Breast epithelium (tissue), 3 donors: Measurements from ENCODE around the gene NCAM2.

Source experiments
- POLR2A ChIP-seq: fragments of 450-650 bp; IDR thresholded peaks from one replicate; pipeline ENCODE4 v1.6.1; 2016; ENCODE audit warnings: antibody characterized with exemption, mild to moderate bottlenecking, moderate library complexity
- POLR2AphosphoS5 ChIP-seq, 3 donors: sonication (generic); formaldehyde crosslinking; IDR thresholded peaks; one replicate each; pipeline ENCODE4 v1.6.1; 2017; ENCODE audit warnings: antibody characterized with exemption in 3 of 3
- TF ChIP-seq, protein P1 (sequence below), 3 donors: fragments of 450-650 bp; IDR thresholded peaks; one replicate each; pipeline ENCODE4 v1.5.1; 2016 to 2017; ENCODE audit warnings: antibody characterized with exemption in 3 of 3, mild to moderate bottlenecking in 3 of 3, moderate library complexity in 3 of 3

DNA sequence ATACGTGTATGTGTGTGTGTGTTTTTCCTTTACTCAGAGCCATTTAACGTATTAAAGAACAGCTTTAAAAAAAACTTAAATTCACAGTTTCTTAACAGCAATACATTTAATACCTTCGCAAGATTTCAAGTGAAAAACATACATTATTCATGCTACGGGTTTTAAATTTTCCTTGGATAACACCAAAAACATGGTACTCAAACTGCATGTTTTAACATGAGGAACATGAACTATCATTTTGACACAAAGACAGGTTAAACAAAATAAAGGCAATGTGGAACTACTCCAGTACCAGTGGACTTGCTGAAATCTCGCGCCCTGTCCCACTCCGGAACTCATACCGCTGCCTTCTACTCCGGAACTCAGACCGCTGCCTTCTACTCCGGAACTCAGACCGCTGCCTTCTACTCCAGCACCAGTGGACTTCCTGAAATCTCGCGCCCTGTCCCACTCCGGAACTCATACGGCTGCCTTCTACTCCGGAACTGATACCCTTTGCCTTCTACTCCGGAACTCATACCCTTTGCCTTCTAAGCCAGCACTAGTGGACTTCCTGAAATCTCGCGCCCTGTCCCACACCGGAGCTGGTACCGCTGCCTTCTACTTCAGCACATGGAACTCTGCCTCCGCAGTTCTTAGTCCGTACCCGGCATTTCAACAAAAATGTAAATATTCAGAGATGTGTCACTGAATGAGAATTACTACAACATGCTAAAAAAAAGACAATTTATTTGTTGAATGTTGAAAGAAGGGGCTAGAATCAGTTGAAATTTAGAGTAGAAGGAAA lies 148.6 kb downstream of the NCAM2 start:
- TF ChIP-seq POLR2AphosphoS5 (IDR thresholded peaks at IDR 0.05) (no peak), POLR2A (no peak)
- TF ChIP-seq, protein P1, sequence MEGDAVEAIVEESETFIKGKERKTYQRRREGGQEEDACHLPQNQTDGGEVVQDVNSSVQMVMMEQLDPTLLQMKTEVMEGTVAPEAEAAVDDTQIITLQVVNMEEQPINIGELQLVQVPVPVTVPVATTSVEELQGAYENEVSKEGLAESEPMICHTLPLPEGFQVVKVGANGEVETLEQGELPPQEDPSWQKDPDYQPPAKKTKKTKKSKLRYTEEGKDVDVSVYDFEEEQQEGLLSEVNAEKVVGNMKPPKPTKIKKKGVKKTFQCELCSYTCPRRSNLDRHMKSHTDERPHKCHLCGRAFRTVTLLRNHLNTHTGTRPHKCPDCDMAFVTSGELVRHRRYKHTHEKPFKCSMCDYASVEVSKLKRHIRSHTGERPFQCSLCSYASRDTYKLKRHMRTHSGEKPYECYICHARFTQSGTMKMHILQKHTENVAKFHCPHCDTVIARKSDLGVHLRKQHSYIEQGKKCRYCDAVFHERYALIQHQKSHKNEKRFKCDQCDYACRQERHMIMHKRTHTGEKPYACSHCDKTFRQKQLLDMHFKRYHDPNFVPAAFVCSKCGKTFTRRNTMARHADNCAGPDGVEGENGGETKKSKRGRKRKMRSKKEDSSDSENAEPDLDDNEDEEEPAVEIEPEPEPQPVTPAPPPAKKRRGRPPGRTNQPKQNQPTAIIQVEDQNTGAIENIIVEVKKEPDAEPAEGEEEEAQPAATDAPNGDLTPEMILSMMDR (IDR thresholded peaks at IDR 0.05): no peak
